NB4 (cell line): ENCODE measurements around the gene PLLP.

Experiments
- DNase-seq: peaks from one replicate; pipeline ENCODE4 v3.0.0; 2010; ENCODE audit warnings: low read depth
- H3K4me3 ChIP-seq: one replicate; pipeline ENCODE4 v1.5.1; 2011; ENCODE audit warnings: mild to moderate bottlenecking, low read depth, low read length, moderate library complexity
- CTCF ChIP-seq: IDR thresholded peaks from one replicate; pipeline ENCODE4 v1.5.1; 2012; ENCODE audit warnings: low read depth, low read length
- MAX ChIP-seq: IDR thresholded peaks from 2 replicates; pipeline ENCODE4 v1.6.1; 2011; ENCODE audit warnings: low read depth, low read length
- MYC ChIP-seq: IDR thresholded peaks from 2 replicates; pipeline ENCODE4 v1.6.1; 2011; ENCODE audit warnings: low read depth, low read length
- POLR2A ChIP-seq: IDR thresholded peaks from 2 replicates; pipeline ENCODE4 v1.6.1; 2011; ENCODE audit warnings: mild to moderate bottlenecking; ENCODE audit not compliant: insufficient read length; ENCODE audit errors: extremely low read depth

PLLP gene

DNA sequence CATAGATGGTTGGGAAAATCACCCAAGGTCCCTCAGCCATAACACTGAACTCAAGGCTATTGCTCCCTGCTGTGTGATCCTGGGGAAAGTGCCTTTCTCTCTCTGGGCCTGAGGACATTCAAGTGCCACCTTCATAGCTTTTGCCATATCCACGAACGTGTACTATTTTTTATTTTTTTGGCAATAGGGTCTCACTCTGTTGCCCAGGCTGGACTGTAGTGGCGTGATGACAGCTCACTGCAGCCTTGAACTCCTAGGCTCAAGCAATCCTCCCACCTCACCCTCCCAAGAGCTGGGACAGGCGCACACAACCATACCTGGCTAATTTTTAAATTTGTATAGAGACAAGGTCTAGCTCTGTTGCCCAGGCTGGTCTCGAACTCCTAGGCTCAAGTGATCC is 10.6 kb downstream of the PLLP start:
- H3K4me3 ChIP-seq = no peak overlapping the region
- TF ChIP-seq CTCF = no peak
- TF ChIP-seq MAX = no peak
- TF ChIP-seq MYC = no peak
- no peak for TF ChIP-seq POLR2A
- DNase-seq = no peak

GRCh38 chr16:57273359-57273758 is 11.1 kb downstream of the PLLP start:
- DNase-seq = no peak
- H3K4me3 ChIP-seq = no peak overlapping the region
- TF ChIP-seq MYC (no peak), MAX (no peak), POLR2A (no peak), CTCF (no peak)

DNA sequence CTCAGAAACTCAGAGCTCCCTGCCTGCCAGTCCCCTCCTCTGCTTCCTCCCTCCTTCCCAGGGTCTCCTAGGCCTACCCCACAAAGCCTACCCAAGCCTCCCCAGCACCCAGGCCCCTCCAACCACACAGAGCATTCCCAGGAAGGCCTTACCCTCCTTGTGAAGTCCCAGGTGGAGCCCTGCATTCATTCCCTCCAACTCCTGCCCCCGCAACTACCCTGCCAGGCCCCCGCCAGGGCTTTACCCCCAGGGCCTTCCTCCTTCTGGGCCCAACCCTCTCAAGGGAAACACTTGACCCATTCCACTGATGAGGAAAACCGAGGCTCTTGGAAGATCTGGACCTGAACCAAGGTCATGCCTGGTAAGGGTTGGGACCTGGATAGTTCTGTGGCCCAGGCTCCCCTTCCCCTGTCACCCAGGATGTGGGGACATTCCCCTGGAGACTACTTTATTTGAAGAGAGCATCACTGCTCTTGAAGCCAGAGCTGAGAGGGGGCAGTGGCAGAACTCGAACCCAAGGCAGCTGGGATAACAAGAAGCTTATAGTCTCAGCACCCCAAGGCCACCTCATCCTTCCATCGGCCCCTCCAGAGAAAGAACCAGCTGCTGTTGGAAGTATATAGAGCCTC is 12.5 kb downstream of the PLLP start:
- no peak for DNase-seq
- TF ChIP-seq MYC (no peak), POLR2A (no peak), MAX (no peak), CTCF (no peak)
- no peak overlapping the region for H3K4me3 ChIP-seq

GRCh38 chr16:57271063-57271345 is 13.5 kb downstream of the PLLP start:
- no peak for TF ChIP-seq CTCF
- TF ChIP-seq MAX = no peak
- TF ChIP-seq POLR2A = no peak
- TF ChIP-seq MYC = no peak
- DNase-seq = no peak
- no peak overlapping the region for H3K4me3 ChIP-seq

- TF ChIP-seq CTCF (no peak), POLR2A (no peak), MAX (no peak), MYC (no peak)
- no peak for DNase-seq
- H3K4me3 ChIP-seq = no peak overlapping the region
Measured at GRCh38 chr16:57270221-57271062, 14.0 kb downstream of the PLLP start.
